CD4-positive, alpha-beta T cell treated with Interleukin-15 for 1 hour (primary cell): Measurements from ENCODE around the gene TAOK3.
"Not testable (repeated sequence)": the region's sequence is repeated elsewhere in the genome, so short reads cannot be mapped to it uniquely, and the experiment has no call there.

ENCODE experiments used
- DNase-seq: peaks from one replicate; pipeline ENCODE4 v3.0.0-alpha.2; 2020

Gene TAOK3

GRCh38 chr12:118371321-118372282 lies 1.1 kb downstream of the TAOK3 start:
- no peak for DNase-seq

- no peak for DNase-seq
These were observed 2.1 kb downstream of the TAOK3 start for GRCh38 chr12:118370601-118371000.

GRCh38 chr12:118368821-118369220 lies 3.9 kb downstream of the TAOK3 start:
- DNase-seq, result no peak

- no peak for DNase-seq
These were observed 10.8 kb downstream of the TAOK3 start for GRCh38 chr12:118361889-118362288.

- no peak for DNase-seq
These were observed 11.7 kb downstream of the TAOK3 start for GRCh38 chr12:118361092-118361404.

- peak; percentile 29 for DNase-seq
These were observed 13.2 kb downstream of the TAOK3 start for GRCh38 chr12:118359541-118359915.

GRCh38 chr12:118358612-118359540 lies 13.8 kb downstream of the TAOK3 start:
- DNase-seq, result no peak

GRCh38 chr12:118358008-118358359 lies 14.7 kb downstream of the TAOK3 start:
- DNase-seq, result no peak

GRCh38 chr12:118357257-118358007 lies 15.3 kb downstream of the TAOK3 start:
- peak; percentile 60 for DNase-seq

GRCh38 chr12:118356809-118357256 lies 15.9 kb downstream of the TAOK3 start:
- DNase-seq, result no peak

GRCh38 chr12:118355843-118356242 lies 16.9 kb downstream of the TAOK3 start:
- DNase-seq, result no peak

GRCh38 chr12:118354903-118355302 lies 17.8 kb downstream of the TAOK3 start:
- DNase-seq, result no peak

- not testable (repeated sequence) for DNase-seq
These were observed 18.2 kb downstream of the TAOK3 start for GRCh38 chr12:118354503-118354902.

GRCh38 chr12:118353721-118354120 lies 19.0 kb downstream of the TAOK3 start:
- DNase-seq, result no peak

- no peak for DNase-seq
These were observed 21.7 kb downstream of the TAOK3 start for GRCh38 chr12:118350908-118351559.

- DNase-seq, result no peak
These were observed 24.8 kb downstream of the TAOK3 start for GRCh38 chr12:118347916-118348315.

- DNase-seq, result no peak
These were observed 25.8 kb downstream of the TAOK3 start for GRCh38 chr12:118346895-118347294.

GRCh38 chr12:118345355-118345754 lies 27.4 kb downstream of the TAOK3 start:
- no peak for DNase-seq

GRCh38 chr12:118344829-118345228 lies 27.9 kb downstream of the TAOK3 start:
- no peak for DNase-seq

- DNase-seq, result no peak
These were observed 30.6 kb downstream of the TAOK3 start for GRCh38 chr12:118342090-118342489.

GRCh38 chr12:118337194-118337838 lies 35.4 kb downstream of the TAOK3 start:
- no peak for DNase-seq

- DNase-seq, result no peak
These were observed 36.6 kb downstream of the TAOK3 start for GRCh38 chr12:118336123-118336522.
